Measurements from ENCODE around the gene ARHGAP22. TPM values are rescaled to one million over a fixed set of nuclear protein-coding genes. Genes with fewer than 3 reads are reported as not detected.

Gene ARHGAP22
- total RNA-seq, 1 experiment from 2014 or later = 9.9 TPM

GRCh38 chr10:48448796-48449195 lies 156.1 kb downstream of the ARHGAP22 start (continued):
- no peak for TF ChIP-seq ZBTB33 (IDR thresholded peaks at IDR 0.05; ENCODE audit: extremely low read depth, insufficient replicate concordance, low read length)

GRCh38 chr10:48447356-48448215 lies 157.3 kb downstream of the ARHGAP22 start:
- Histone ChIP-seq H3K79me2 (ENCODE audit: insufficient read depth, low read length) (no peaks in the 10 kb centered on the region), H3K9me2 (ENCODE audit: insufficient read depth) (no peaks in the 10 kb centered on the region), H3K27me3 (ENCODE audit: insufficient read depth, low read length) (no peaks in the 10 kb centered on the region), H3K9me3 (ENCODE audit: control insufficient read depth in 1 of 2, insufficient read depth in 1 of 2, low read depth in 1 of 2, low read length in 2 of 2) (no peaks in the 10 kb centered on the region), H3K9ac (ENCODE audit: low read length) (no peak overlapping the region), H3K4me3 (replicated peaks in 1 of 2; ENCODE audit: low read depth in 1 of 2, low read length in 2 of 2) (no peak overlapping the region), H3K36me3 (ENCODE audit: control insufficient read depth in 1 of 2, insufficient read depth in 2 of 2, low read length in 2 of 2) (no peaks in the 10 kb centered on the region), H3K4me1 (ENCODE audit: control insufficient read depth in 1 of 2, insufficient read depth in 2 of 2, low read length in 2 of 2) (no peaks in the 10 kb centered on the region; a peak in 1 of 4 replicates), H2AFZ (ENCODE audit: low read depth, low read length, poor library complexity, severe bottlenecking) (no peak overlapping the region), H4K20me1 (ENCODE audit: insufficient read depth) (no peaks in the 10 kb centered on the region), H3K4me2 (ENCODE audit: low read length) (no peak overlapping the region), H3K27ac (ENCODE audit: low read depth, low read length) (no peak overlapping the region)
- POLR2A ChIA-PET = no interaction called here
- RAD21 ChIA-PET (ENCODE audit: low non-redundant PET in 1 of 2, low total read pairs in 2 of 2, uncharacterized antibody in 2 of 2, unreplicated experiment in 2 of 2) = no interaction called here
- CTCF ChIA-PET = interaction anchor here (0.9 kb wide), 1 partner anchor 59 kb away, joined by 3 read pairs; no protein-coding TSS in a partner anchor
- TF ChIP-seq CBX3 (IDR thresholded peaks at IDR 0.05; ENCODE audit: low read depth) (no peak), SIN3A (IDR thresholded peaks at IDR 0.05; ENCODE audit: low read depth) (no peak), POLR2AphosphoS5 (IDR thresholded peaks at IDR 0.05; ENCODE audit: low read depth, low read length) (no peak), EZH2phosphoT487 (IDR thresholded peaks at IDR 0.05; ENCODE audit: borderline replicate concordance) (no peak), POLR2A (IDR thresholded peaks at IDR 0.05; ENCODE audit: borderline replicate concordance, extremely low read depth, insufficient read depth, insufficient read length) (no peak), FOSL1 (IDR thresholded peaks at IDR 0.05; ENCODE audit: low read depth) (no peak), EZH2 (IDR thresholded peaks at IDR 0.05) (no peak), SP1 (IDR thresholded peaks at IDR 0.05; ENCODE audit: low read depth) (no peak), RAD21 (IDR thresholded peaks at IDR 0.05; ENCODE audit: low read depth) (no peak), ZNF274 (IDR thresholded peaks at IDR 0.05; ENCODE audit: low read depth, low read length) (no peak), TCF7L2 (IDR thresholded peaks at IDR 0.05; ENCODE audit: borderline replicate concordance, extremely low read depth, insufficient read depth, insufficient read length) (no peak)
- intact Hi-C loops (cut with micrococcal nuclease) = no loop called here
- ATAC-seq (no peak), DNase-seq (ENCODE audit: low read depth, low spot score) (no peak)
- no TSS peak for BruUV-seq (replicated peaks)

Data from HCT116 (cell line).